ENCODE measurements around the gene TBC1D8.

The TBC1D8 gene

GRCh38 chr2:100993294-100993693 lies 157.9 kb downstream of the TBC1D8 start:
- no peak for DNase-seq

- DNase-seq = no peak
These were observed 158.9 kb downstream of the TBC1D8 start for GRCh38 chr2:100992262-100992661.

GRCh38 chr2:100991404-100991773 lies 159.8 kb downstream of the TBC1D8 start:
- no peak for DNase-seq

DNA sequence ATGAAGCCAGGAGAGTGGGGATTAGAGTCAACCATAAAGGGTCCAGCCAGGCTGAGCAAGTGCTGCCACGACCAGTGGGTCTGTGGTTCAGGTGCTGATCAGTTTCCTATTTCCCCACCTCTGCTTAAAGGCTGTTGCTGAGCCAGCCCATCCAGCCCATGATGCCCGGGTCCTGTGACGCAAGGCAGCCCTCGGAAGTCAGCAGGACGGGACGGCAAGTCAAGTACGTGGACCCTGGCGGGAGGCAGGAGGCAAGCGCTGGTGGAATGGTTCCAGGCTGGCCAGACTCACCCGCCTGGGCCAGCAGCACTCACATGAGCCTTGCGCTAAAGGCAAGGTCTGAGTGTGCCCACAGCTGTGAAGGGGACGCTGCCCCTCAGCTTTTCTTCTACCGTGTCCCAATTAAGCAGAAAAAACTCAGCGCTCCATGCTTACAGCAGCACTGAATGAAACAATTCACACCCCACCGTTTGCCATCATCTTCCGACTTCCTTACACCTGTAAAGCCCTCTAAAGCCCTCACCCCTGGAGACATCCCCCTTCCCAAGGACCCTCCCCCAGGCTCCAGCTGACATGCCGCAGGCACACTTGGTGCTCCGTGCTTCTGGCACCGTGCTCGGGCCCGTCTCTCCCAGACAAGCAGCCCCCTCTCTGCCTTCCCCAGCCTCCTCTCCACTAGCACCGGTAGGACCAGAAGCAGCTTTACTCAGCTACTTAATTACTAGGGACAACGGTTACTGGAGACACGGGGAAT lies 160.4 kb downstream of the TBC1D8 start:
- DNase-seq = no peak

GRCh38 chr2:100990166-100990565 lies 161.0 kb downstream of the TBC1D8 start:
- no peak for DNase-seq

GRCh38 chr2:100989666-100990065 lies 161.5 kb downstream of the TBC1D8 start:
- no peak for DNase-seq

DNA sequence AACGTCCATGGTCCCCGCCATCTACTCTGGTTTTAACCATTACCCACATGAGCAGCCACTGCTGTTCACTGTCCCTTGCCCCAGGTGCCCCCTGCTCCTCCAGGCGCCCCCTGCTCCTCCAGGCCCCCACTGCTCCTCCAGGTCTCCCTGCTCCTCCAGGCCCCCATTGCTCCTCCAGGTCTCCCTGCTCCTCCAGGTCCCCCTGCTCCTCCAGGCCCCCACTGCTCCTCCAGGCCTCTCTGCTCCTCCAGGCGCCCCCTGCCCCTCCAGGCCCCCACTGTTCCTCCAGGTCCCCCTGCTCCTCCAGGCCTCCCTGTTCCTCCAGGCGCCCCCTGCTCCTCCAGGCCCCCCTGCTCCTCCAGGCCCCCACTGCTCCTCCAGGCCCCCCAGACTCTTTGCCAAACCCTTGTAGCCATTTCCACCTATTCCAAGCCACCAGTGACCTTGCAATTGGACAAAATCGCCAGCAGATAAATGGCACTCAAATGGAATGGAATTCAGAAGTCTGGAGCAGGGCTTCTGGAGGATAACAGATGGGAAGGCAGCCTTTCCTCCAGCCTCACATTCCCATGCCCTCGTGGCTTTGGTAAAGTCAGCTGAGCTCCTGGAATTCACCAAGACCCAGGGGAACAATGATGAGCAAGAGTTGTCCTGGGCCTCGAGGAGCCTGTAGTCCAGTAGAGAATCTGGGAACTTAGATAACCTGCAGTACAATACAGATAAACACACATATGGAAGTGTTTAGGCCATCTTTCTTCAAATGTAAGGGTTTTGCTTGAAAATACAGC lies 162.4 kb downstream of the TBC1D8 start:
- no peak for DNase-seq

DNA sequence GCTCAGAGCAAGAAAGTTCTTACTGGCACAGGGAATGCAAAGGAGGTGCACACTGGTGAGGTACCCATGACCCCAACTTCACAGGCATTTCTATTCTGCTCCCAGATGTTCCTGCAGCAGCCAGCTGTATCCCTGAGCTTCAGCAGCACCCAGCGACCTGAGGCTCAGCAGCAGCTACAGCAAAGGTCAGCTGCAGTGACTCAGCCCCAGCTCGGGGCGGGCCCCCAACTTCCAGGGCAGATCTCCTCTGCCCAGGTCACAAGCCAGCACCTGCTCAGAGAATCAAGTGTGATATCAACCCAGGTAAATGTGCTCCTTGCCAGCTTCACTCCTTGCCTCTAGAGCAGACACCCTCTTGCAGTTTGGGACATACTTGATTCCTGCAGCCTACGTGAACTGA lies 163.2 kb downstream of the TBC1D8 start:
- no peak for DNase-seq

GRCh38 chr2:100987536-100987935 lies 163.6 kb downstream of the TBC1D8 start:
- no peak for DNase-seq

DNA sequence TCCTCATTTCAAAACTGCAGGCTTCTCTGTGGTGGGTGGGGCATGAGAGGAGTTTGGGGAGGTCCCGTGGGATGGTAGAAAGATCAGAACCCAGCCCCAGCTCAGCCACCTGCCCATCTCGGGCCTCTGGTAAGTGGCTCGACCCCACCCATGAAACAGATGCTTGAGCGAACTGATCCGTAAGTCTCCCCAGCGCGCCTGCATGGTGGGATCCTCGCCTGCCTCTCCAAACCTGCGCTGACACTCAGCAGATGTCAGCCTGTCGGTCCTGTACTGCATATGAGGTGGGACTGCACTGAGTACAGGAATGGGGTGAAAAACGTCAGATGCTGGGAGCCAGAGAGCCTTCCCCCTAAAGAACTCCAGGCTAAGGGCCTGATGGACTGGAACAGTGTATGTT lies 165.0 kb downstream of the TBC1D8 start:
- no peak for DNase-seq

DNA sequence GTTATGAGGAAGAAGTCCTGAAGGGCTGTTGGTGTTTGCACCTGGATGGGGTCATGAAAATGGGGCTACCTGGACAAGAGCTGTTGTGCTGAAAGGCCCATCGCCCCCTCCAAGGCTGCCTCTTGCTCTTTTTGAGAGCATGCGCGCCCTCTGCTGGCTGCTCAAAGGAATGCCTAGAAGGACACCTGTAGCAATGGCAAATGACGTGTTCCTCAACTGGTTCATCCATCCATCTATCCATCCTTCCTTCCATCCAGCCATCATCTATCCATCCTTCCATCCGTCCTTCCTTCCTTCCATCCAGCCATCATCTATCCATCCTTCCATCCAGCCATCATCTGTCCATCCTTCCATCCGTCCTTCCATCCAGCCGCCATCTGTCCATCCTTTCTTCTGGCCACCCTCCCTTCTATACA lies 166.3 kb downstream of the TBC1D8 start:
- DNase-seq = peak; percentile 73 to 79

DNA sequence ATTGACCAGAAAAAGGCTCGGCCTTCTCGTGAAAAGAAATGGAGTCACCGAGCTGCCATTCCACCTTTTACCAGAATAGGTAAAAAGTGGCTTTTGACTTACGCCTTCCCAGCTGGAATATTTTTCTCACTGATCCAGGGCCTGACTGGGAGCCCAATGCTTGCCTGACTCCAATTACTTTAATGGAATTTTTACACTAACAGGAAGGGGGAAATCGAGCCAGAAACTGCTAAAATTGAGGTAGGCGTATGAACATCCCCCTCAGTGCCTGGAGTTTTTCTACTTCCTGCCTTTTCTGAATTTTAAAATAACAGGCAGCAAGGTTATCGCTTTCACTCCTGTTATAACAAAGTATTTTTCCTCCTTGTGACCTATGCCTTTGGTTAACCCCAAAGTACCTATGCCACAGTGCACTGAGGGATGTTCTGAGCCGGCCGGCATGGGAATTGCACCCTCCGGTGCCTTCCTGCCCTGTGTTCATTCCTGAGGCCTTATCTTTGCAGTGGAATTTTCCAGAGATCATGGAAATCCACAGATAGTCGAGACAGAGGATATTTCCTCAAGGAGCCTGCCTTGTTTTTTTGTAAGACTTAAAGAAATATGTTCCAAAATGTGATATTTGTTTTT lies 167.4 kb downstream of the TBC1D8 start:
- DNase-seq = no peak

DNA sequence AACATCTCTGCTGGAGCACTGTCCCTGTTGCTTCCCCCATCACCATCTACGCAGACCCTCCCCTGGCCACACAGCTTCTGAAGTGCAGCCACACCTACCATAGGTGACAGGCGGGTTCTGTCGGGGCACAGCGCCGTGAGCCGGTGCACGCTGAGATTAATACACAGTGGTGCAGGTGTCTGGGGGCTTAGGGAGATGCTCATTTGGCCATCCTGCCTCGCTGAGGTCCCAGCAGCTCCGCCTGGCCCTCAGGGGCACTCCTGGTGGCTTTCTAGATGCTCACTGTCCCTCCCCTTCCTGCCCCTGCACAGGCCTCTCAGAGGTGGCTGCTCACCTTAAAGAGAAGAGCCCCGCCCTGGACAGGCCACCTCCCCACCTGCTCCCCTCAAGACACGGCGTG lies 168.0 kb downstream of the TBC1D8 start:
- DNase-seq = no peak

DNA sequence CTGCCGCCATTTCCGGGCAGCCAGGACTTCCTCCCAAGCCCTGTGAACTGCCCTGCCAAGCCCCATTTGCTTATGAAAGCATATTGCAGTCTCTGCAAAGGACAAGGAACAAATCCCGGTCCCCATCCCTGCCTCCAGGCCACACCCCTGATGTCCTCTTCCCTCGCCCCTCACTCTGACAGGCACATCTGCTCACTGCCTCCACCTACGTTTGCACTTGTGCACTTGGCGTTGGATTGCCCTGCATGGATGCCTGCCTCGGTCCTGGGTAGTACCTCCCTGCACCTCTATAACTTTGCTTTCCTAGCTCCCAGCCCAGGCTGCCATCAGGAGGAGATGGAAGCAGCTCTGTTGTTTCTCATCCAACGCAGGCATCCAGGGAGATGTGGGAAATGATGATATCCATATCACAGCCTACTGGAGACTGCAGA lies 168.7 kb downstream of the TBC1D8 start:
- no peak for DNase-seq

GRCh38 chr2:100981011-100981410 lies 170.2 kb downstream of the TBC1D8 start:
- DNase-seq = no peak

DNA sequence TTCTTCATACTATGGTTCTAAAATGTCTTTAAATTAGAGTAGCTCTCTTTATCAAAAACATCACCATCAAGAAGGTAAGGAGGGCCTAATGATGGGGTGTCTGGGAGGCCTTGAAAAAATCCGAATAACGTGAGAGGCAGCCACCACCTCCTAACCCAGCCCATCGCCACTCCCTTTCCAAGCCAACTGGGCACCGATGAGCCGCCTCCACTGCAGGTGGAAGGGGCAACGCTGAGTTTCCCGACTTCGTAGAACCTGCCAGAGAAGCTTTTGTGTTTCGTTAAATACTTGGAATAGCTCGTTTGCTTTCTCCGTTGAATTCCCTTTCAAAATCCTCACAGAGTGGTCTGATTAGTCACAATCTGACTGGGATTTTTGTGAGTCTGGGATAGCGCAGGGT lies 171.1 kb downstream of the TBC1D8 start:
- no peak for DNase-seq

GRCh38 chr2:100978582-100979191 lies 172.5 kb downstream of the TBC1D8 start:
- DNase-seq = no peak

DNA sequence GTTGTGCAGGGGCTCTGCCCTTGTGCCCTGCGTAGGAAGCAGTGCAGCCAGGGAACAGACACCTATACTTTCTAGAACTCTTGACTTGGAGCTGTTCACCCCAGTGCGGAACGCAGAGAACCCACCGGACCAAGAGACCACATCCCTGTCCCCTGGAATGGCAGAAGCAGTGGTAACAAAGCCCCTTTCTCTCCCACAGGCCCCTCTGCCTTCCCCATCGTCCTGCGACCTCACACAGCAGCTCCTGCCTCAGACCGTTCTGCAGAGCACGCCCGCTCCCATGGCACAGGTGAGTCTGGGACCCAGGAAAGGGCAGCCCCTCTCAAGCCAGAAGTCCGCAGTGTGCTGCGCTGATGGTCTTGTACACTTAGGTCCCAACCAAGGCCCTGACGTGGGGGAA lies 173.7 kb downstream of the TBC1D8 start:
- DNase-seq = no peak

GRCh38 chr2:100976645-100977391 lies 174.4 kb downstream of the TBC1D8 start:
- DNase-seq = no peak

DNA sequence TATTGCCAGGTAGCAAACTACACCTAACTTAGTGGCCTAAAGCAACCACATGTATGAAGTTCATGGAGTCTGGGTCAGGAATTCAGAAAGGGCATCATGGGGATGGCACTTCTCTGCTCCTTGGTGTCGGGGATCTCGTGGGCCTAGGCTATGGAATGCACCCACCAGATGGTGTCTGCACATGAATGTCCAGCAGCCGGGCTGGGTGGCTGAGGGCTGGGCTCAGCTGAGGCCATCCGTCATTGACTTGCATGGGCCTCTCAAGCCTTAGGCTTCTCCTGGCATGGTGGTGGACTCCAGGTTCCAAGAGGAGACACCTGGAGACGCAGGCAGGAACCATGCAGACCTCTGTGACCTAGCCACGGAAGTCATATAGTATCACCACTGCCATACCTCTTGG lies 175.1 kb downstream of the TBC1D8 start:
- DNase-seq = no peak

DNA sequence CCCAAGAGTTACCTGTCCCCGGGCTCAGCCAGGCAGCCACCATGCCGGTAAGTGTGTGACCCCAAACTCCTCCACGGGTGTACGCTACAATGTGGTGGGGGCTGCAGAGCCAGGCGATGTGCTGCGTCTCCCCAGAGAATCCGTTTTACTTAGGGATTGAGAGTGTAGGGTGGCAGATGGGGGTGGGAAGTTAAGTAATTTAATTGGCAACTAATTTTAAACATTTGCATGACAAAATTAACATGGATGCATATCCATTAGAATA lies 175.7 kb downstream of the TBC1D8 start:
- DNase-seq = no peak

DNA sequence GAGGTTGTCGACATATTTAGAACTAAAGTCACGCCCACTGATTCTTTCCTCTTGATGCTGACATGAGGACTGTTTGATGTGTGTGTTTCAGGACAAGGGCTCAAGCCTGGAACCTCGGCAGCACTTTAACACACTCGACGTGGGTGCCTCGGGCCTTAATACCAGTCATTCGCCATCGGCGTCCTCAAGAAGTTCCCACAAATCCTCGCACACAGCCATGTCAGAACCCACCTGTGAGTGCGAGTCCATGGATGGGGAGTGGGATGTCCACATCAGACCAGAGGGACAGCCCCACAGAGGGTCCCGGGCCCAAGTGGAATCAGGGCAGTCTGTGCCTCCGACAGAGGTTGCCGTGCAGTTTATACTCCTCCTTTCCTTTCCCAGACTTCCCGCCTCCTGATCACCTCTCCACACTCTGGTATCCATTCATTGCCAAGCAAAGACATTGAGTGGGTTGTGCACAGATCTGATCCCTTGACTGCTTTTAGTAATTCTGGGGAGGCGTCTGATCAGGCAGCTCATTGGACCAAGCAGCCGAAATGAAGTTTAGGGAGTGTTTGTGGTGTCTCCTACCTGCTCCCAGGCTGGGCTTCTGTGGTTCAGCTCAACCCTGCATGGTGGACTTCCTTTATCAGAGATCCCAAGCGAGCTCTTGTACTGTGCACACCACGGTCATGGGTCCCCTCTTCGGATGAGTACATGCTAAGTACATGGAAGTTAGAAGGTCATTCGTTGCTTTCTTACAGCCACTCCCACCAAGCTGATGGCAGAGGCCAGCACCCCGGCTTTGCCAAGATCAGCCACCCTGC lies 176.3 kb downstream of the TBC1D8 start:
- DNase-seq = no peak

Measured in activated CD4-positive, alpha-beta T cell treated with anti-CD3 and anti-CD28 coated beads for 4 hours (primary cell).